Dendritic cell treated with granulocyte-macrophage colony-stimulating factor and Interleukin-4, amounts not matched to agents 40 ng/mL and 50 ng/mL, for 4 days (primary cell): ENCODE results near the gene FHDC1.

ENCODE experiments used
- H3K27ac Mint-ChIP-seq: one replicate; pipeline ENCODE4 v1.8.0; 2022; ENCODE audit warnings: mild to moderate bottlenecking, mixed read lengths
- H3K27me3 Mint-ChIP-seq: one replicate; pipeline ENCODE4 v1.8.0; 2022; ENCODE audit warnings: mild to moderate bottlenecking, mixed read lengths
- H3K36me3 Mint-ChIP-seq: one replicate; pipeline ENCODE4 v1.8.0; 2022; ENCODE audit warnings: low read depth, mixed read lengths
- H3K4me1 Mint-ChIP-seq: one replicate; pipeline ENCODE4 v1.8.0; 2022; ENCODE audit warnings: low read depth, mixed read lengths
- H3K4me3 Mint-ChIP-seq: one replicate; pipeline ENCODE4 v1.8.0; 2022; ENCODE audit warnings: mild to moderate bottlenecking, moderate library complexity, mixed read lengths
- H3K9me3 Mint-ChIP-seq: one replicate; pipeline ENCODE4 v1.8.0; 2022; ENCODE audit warnings: mixed read lengths
- intact Hi-C: fragments of 100-400 bp; cut with micrococcal nuclease; formaldehyde crosslinking; loops from one replicate; pipeline ENCODE4 v1.15.0; 2022

Gene FHDC1

GRCh38 chr4:152991398-152991797, 55.3 kb downstream of the FHDC1 start:
- Mint-ChIP-seq H3K27me3 (no peaks in the 10 kb centered on the region), H3K9me3 (no peaks in the 10 kb centered on the region), H3K4me3 (no peak overlapping the region), H3K36me3 (no peaks in the 10 kb centered on the region), H3K27ac (no peak overlapping the region), H3K4me1 (peaks cover 5% of the 10 kb centered on the region)
- intact Hi-C loops: no loop called here

DNA sequence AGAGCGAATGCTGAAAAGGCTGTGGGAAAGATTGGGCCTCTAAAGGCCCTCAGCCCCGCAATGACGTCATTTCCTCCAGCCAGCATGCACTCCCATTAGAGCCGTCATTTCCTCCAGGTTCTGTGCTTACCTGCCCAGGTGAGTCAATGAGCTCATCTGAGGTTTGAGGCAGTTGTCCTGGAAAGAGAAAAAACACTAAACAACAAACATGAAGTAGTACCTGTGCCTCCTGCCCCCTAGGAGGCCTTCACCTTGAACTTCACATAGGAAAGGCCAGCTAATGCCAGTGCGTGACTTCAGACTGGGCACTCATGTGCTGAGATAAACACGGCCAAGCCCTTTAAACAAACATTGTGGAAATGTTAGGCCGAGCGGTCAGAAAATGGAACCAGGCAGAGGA, 55.9 kb downstream of the FHDC1 start:
- Mint-ChIP-seq H3K4me1 (peaks cover 5% of the 10 kb centered on the region), H3K27ac (no peak overlapping the region), H3K4me3 (no peak overlapping the region), H3K9me3 (no peaks in the 10 kb centered on the region), H3K27me3 (no peaks in the 10 kb centered on the region), H3K36me3 (no peaks in the 10 kb centered on the region)
- intact Hi-C loops: no loop called here

GRCh38 chr4:152992466-152992865, 56.3 kb downstream of the FHDC1 start:
- no peaks in the 10 kb centered on the region for H3K27me3 Mint-ChIP-seq
- no peaks in the 10 kb centered on the region for H3K36me3 Mint-ChIP-seq
- no peak overlapping the region for H3K27ac Mint-ChIP-seq
- intact Hi-C loops: no loop called here
- peaks cover 5% of the 10 kb centered on the region for H3K4me1 Mint-ChIP-seq
- H3K4me3 Mint-ChIP-seq: no peak overlapping the region
- H3K9me3 Mint-ChIP-seq: no peaks in the 10 kb centered on the region

DNA sequence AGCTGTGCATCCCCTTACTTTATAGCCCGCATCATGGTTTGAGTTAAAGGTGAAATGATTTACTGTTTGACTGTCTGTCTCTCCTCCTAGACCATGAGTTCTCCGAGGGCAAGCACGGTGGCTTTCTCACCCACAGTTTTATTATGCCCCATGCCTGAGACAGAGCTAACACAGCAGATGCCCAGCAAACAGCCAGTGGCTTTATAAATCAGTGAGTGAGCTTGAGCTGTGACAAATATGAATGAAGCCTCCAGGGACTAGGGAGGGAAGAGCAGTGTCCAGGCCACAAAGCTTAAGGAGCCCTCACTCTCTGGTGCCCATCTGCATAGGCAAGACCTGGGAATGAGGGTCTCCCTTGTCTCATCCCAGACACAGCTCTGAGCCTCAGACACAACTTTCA, 57.9 kb downstream of the FHDC1 start:
- no peak overlapping the region for H3K4me3 Mint-ChIP-seq
- peaks cover 5% of the 10 kb centered on the region for H3K4me1 Mint-ChIP-seq
- H3K36me3 Mint-ChIP-seq: no peaks in the 10 kb centered on the region
- no peak overlapping the region for H3K27ac Mint-ChIP-seq
- H3K9me3 Mint-ChIP-seq: no peaks in the 10 kb centered on the region
- intact Hi-C loops: no loop called here
- no peaks in the 10 kb centered on the region for H3K27me3 Mint-ChIP-seq

GRCh38 chr4:152996111-152996571, 60.0 kb downstream of the FHDC1 start:
- Mint-ChIP-seq H3K36me3 (no peaks in the 10 kb centered on the region), H3K27me3 (no peaks in the 10 kb centered on the region), H3K9me3 (no peaks in the 10 kb centered on the region), H3K4me1 (peaks cover 5% of the 10 kb centered on the region), H3K27ac (no peak overlapping the region), H3K4me3 (no peak overlapping the region)
- intact Hi-C loops: no loop called here

GRCh38 chr4:152996672-152997071, 60.5 kb downstream of the FHDC1 start:
- Mint-ChIP-seq H3K27ac (no peak overlapping the region), H3K4me3 (no peak overlapping the region), H3K27me3 (no peaks in the 10 kb centered on the region), H3K36me3 (no peaks in the 10 kb centered on the region), H3K9me3 (no peaks in the 10 kb centered on the region), H3K4me1 (peaks cover 5% of the 10 kb centered on the region)
- intact Hi-C loops: no loop called here

DNA sequence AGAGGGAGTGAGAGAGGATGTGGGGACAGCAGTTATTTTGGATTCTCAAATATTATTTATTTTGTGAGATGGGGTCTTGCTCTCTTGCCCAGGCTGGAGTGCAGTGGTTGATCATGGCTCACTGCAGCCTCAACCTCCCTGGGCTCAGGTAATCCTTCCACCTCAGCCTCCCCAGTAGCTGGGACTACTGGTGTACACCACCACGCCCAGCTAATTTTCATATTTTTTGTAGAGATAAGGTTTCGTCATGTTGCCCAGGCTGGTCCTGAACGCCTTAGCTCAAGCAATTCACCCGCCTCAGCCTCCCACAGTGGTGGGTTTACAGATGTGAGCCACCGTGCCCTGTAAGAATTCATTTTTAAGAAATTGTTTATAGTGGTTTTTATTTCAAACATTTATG, 61.2 kb downstream of the FHDC1 start:
- H3K4me1 Mint-ChIP-seq: peaks cover 5% of the 10 kb centered on the region
- H3K27me3 Mint-ChIP-seq: no peaks in the 10 kb centered on the region
- no peak overlapping the region for H3K4me3 Mint-ChIP-seq
- intact Hi-C loops: no loop called here
- H3K36me3 Mint-ChIP-seq: no peaks in the 10 kb centered on the region
- no peak overlapping the region for H3K27ac Mint-ChIP-seq
- H3K9me3 Mint-ChIP-seq: no peaks in the 10 kb centered on the region

- peaks cover 5% of the 10 kb centered on the region for H3K4me1 Mint-ChIP-seq
- H3K27ac Mint-ChIP-seq: no peak overlapping the region
- no peak overlapping the region for H3K4me3 Mint-ChIP-seq
- H3K9me3 Mint-ChIP-seq: no peaks in the 10 kb centered on the region
- no peaks in the 10 kb centered on the region for H3K27me3 Mint-ChIP-seq
- H3K36me3 Mint-ChIP-seq: no peaks in the 10 kb centered on the region
- intact Hi-C loops: no loop called here
Observed at GRCh38 chr4:152997771-152998487, 61.8 kb downstream of the FHDC1 start.

- no peaks in the 10 kb centered on the region for H3K36me3 Mint-ChIP-seq
- intact Hi-C loops: no loop called here
- no peak overlapping the region for H3K4me3 Mint-ChIP-seq
- no peaks in the 10 kb centered on the region for H3K27me3 Mint-ChIP-seq
- H3K27ac Mint-ChIP-seq: no peak overlapping the region
- peaks cover 5% of the 10 kb centered on the region for H3K4me1 Mint-ChIP-seq
- no peaks in the 10 kb centered on the region for H3K9me3 Mint-ChIP-seq
Observed at GRCh38 chr4:152998861-152999260, 62.7 kb downstream of the FHDC1 start.

GRCh38 chr4:152999346-153000075, 63.4 kb downstream of the FHDC1 start:
- intact Hi-C loops: no loop called here
- H3K27ac Mint-ChIP-seq: no peak overlapping the region
- no peaks in the 10 kb centered on the region for H3K27me3 Mint-ChIP-seq
- no peaks in the 10 kb centered on the region for H3K36me3 Mint-ChIP-seq
- H3K9me3 Mint-ChIP-seq: no peaks in the 10 kb centered on the region
- peaks cover 11% of the 10 kb centered on the region for H3K4me1 Mint-ChIP-seq
- no peak overlapping the region for H3K4me3 Mint-ChIP-seq

GRCh38 chr4:153000076-153000420, 63.9 kb downstream of the FHDC1 start:
- intact Hi-C loops: no loop called here
- no peak overlapping the region for H3K4me3 Mint-ChIP-seq

DNA sequence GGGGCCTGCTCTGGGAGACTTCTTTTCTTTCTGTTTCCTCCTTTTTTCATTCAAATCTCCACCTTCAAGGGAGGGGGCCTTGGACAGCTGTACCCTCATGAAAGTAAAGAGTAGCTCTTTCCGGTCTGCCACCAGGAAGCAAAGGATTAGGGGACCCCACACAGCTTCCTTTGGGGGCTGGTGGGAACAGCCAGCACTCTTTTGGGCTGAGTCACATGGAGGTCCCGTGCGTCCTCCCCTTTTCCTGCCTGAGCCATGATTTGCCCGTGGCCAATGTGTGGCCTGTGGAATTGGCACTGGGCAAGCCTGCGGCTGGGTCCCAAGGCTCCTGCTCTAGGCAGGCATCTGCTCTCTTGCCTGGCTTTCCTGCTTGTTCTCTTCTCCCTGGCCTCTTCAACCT, 65.5 kb downstream of the FHDC1 start:
- Mint-ChIP-seq H3K4me3 (no peak overlapping the region), H3K36me3 (no peaks in the 10 kb centered on the region)

More at GRCh38 chr4:153000076-153000420, 63.9 kb downstream of the FHDC1 start:
- H3K9me3 Mint-ChIP-seq: no peaks in the 10 kb centered on the region
- no peak overlapping the region for H3K27ac Mint-ChIP-seq
- peaks cover 13% of the 10 kb centered on the region for H3K4me1 Mint-ChIP-seq
- no peaks in the 10 kb centered on the region for H3K36me3 Mint-ChIP-seq
- no peaks in the 10 kb centered on the region for H3K27me3 Mint-ChIP-seq

DNA sequence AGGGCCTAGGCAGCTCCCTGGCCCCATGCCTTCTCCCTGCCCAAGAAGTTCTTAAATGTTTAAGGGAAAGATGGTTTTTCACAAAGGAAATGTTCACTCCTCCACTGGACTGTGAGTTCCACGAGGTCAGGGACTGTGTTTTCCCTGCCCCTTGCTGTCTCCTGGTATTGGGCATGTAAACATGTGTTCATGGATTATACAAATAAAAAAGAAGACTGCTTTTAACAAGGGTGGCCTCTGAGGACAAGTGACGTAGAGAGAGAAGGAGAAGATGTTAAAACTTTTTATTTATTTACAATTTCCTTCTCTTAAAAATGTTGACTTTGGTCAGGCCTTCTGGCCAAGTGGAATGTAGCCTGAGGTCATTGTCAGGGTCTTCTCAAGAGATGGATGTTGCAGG, 66.0 kb downstream of the FHDC1 start:
- Mint-ChIP-seq H3K9me3 (no peaks in the 10 kb centered on the region), H3K36me3 (no peaks in the 10 kb centered on the region), H3K27ac (no peak overlapping the region), H3K4me1 (peaks cover 7% of the 10 kb centered on the region), H3K27me3 (no peaks in the 10 kb centered on the region), H3K4me3 (no peak overlapping the region)
- intact Hi-C loops: no loop called here

More for the DNA sequence above, 65.5 kb downstream of the FHDC1 start:
- Mint-ChIP-seq H3K9me3 (no peaks in the 10 kb centered on the region), H3K27me3 (no peaks in the 10 kb centered on the region), H3K4me1 (peaks cover 7% of the 10 kb centered on the region), H3K27ac (no peak overlapping the region)
- intact Hi-C loops: no loop called here

DNA sequence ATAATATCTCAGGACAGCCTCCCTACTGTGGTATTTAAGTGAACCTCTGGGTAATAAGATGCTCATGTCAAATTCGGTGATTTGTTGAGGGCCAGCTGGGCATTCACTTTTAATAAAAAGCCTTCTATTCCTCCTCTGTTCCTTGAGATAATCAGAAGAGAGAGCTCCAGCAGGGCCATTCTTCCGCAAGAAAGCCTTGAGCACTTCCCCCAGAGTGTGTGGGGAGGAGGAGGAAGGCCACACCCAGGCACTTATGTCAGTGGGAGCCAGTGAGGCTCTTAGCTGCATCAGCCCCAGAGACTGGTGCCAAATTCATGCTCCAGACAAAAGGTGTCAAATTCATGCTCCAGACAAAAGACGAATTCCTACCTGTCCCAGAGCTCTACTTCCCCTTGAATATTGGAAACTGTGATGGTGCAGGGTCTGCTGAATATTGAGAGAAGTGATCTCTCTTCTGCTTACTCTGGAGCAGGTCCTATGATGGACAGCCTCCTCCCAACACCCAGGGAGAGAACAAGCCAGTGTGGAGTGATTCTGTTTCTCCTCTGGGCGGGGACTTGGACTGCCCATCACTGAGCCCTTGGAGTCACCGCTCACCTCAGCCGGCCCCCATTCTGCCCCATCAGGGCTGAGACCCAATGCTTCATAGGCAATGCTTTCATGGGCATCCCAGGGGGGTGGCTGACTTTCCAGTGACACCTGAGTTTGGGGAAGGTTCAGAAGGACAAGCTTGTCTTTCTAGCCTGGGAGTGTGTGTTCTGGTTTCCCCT, 68.1 kb downstream of the FHDC1 start:
- H3K4me3 Mint-ChIP-seq: no peak overlapping the region
- intact Hi-C loops: no loop called here

More for the DNA sequence above, 68.1 kb downstream of the FHDC1 start:
- Mint-ChIP-seq H3K4me1 (peaks cover 7% of the 10 kb centered on the region), H3K27me3 (no peaks in the 10 kb centered on the region), H3K9me3 (peaks cover 3% of the 10 kb centered on the region), H3K27ac (no peak overlapping the region), H3K36me3 (no peaks in the 10 kb centered on the region)
